Measurements from ENCODE around the gene OMP.

Gene OMP, protein sequence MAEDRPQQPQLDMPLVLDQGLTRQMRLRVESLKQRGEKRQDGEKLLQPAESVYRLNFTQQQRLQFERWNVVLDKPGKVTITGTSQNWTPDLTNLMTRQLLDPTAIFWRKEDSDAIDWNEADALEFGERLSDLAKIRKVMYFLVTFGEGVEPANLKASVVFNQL

GRCh38 chr11:77102246-77103210 is at the start of gene OMP:
Gene OMP, plus strand, starts transcription at chr11:77102840. Its CDS starts 0 bp downstream, at chr11:77102840.
- H3K4me3 ChIP-seq: no peak within 1 kb of the TSS
- TF ChIP-seq CTCF (IDR thresholded peaks at IDR 0.05): no peak
- no peak for DNase-seq (ENCODE audit: low spot score)
- H3K27ac ChIP-seq: no peak within 1 kb of the TSS

- H3K4me3 ChIP-seq: no peak overlapping the region
- no peak for TF ChIP-seq CTCF (IDR thresholded peaks at IDR 0.05)
- no peak overlapping the region for H3K27ac ChIP-seq
- no peak for DNase-seq (ENCODE audit: low spot score)
Measured at GRCh38 chr11:77053217-77054015, 49.2 kb upstream of the OMP start.

DNA sequence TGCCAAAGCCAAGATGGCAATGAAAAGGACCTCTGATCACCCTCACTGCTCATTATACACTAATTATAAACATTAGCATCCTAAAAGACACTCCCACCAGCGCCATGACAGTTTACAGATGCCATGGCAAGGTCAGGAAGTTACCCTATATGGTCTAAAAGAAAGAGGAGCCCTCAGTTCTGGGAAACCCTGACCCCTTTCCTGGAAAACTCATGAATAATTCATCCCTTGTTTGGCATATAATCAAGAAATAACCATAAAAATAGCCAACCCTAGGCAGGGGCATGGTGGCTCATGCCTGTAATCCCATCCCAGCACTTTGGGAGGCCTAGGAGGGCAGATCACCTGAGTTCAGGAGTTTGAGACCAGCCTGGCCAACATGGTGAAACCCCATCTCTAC is 48.6 kb upstream of the OMP start:
- H3K27ac ChIP-seq: no peak overlapping the region

DNA sequence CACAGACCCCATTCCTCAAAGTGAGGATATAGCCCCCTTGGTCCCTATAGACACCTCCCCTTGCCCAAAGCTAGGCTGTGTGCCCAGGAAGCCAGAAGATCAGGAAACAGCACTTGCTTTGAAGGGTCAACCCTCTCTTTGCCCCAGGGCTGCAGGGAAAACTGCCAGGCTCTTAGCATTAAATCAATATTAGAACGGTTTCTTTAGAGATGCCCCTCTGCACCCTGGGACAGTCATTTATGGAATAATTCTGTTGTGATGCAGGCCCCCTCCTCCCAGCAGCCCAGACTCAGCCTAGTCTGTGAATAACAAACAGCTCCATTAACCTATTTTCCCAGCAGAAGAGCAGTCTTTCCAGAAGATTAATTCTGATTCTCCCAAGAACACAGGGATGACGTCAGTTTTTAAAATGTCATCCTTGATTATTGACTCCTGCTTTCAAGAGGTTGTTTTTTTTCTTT is 47.5 kb upstream of the OMP start:
- H3K27ac ChIP-seq: no peak overlapping the region
- DNase-seq (ENCODE audit: low spot score): no peak
- TF ChIP-seq CTCF (IDR thresholded peaks at IDR 0.05): no peak
- no peak overlapping the region for H3K4me3 ChIP-seq

More for the DNA sequence above, 48.6 kb upstream of the OMP start:
- H3K4me3 ChIP-seq: no peak overlapping the region
- DNase-seq (ENCODE audit: low spot score): no peak
- TF ChIP-seq CTCF (IDR thresholded peaks at IDR 0.05): no peak

DNA sequence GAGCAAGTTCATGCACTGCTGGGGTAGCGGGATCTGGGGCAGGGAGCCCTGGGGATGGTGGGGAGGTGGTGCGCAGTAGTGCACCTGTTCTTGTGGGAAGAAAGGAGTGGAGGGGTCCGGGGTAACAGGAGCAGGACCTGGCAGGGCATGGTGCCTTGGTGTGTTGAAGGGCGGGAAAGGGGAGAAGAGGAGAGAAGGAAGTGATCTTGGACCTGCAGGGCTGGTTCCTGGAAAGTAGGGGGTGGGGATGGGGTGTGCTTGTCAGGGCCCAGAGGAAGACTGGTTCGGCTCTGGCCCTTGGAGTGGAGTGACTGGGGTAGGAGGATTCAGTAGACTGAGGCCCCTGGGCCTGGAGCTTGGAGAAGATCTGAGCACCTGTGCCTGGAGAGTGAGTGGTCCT is 46.7 kb upstream of the OMP start:
- no peak for DNase-seq (ENCODE audit: low spot score)
- Histone ChIP-seq H3K4me3 (no peak overlapping the region), H3K27ac (no peak overlapping the region)
- TF ChIP-seq CTCF (IDR thresholded peaks at IDR 0.05): no peak

DNA sequence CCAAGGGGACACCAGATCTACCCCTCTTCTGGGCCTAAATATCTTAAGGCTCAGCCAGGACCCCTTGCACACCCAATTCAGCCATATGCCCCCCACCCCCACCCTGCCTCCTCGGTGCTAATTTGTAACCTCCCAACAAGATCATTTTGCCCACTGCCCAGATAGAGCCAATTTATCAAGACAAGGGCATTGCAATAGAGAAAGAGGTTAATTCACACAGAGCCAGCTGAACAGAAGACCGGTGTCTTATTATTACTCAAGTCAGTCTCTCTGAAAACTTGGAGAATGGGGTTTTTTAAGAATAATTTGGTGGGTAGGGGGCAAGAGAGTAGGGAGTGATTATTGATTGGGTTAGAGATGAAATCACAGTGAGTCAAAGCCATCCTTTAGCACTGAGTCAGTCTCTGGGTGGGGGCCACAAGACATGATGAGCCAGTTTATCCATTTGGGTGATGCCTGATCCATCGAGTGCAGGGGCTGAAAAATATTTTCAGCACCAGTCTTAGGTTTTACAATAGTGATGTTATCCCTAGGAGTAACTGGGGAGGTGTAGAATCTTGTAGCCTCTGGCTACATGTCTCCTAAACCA is 45.7 kb upstream of the OMP start:
- no peak overlapping the region for H3K27ac ChIP-seq
- H3K4me3 ChIP-seq: no peak overlapping the region
- no peak for DNase-seq (ENCODE audit: low spot score)
- no peak for TF ChIP-seq CTCF (IDR thresholded peaks at IDR 0.05)
